ENCODE measurements around the gene ODF2. TPM values are rescaled to one million over a fixed set of nuclear protein-coding genes. Genes with fewer than 3 reads are reported as not detected.

Gene ODF2
- total and polyA plus RNA-seq, 2 of the 8 experiments (the other 6 are each of a cell fraction or from before 2014, with no cell fraction given), result 5.6 to 17.9 TPM

GRCh38 chr9:128406848-128407391 is 48.9 kb upstream of the ODF2 start:
- peaks cover 15 to 41% (median 20%) of the 10 kb centered on the region in 4 experiments for H3K4me1 ChIP-seq (replicated peaks in 1 of 4; ENCODE audit: control insufficient read depth in 3 of 4, insufficient read depth in 4 of 4, low read length in 3 of 4)
- POLR2A ChIA-PET (ENCODE audit: partially characterized antibody), result interaction anchor here (0.6 to 4.8 kb wide), 8 partner anchors 10 to 68 kb away, joined by 3 to 27 read pairs (median 4); partner anchors contain the start of gene URM1
- H2AFZ ChIP-seq (ENCODE audit: low read length), result no peak overlapping the region
- 0 out of 2 replicates have a peak overlapping the region, but pooled peaks have one; percentile 6 for H2BK12ac ChIP-seq (ENCODE audit: low read depth, low read length)
- no peak overlapping the region for H2AK5ac ChIP-seq (ENCODE audit: low read depth, low read length)
- H3K4me3 ChIP-seq (ENCODE audit: extremely low read depth in 1 of 4, insufficient read depth in 2 of 4, low read depth in 3 of 4, low read length in 4 of 4), result no peak overlapping the region
- TF ChIP-seq TEAD4 (IDR thresholded peaks at IDR 0.05; ENCODE audit: low read depth, low read length) (0 out of 2 replicates have a peak, but pooled peaks have one; percentile 61), KDM1A (IDR thresholded peaks at IDR 0.05; ENCODE audit: borderline replicate concordance, low read length) (peak; percentile 48; the same call in 1 of the 2 replicates)
- TF ChIP-seq, protein P1, sequence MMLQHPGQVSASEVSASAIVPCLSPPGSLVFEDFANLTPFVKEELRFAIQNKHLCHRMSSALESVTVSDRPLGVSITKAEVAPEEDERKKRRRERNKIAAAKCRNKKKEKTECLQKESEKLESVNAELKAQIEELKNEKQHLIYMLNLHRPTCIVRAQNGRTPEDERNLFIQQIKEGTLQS (IDR thresholded peaks at IDR 0.05; ENCODE audit: insufficient read depth, low read depth, low read length), result no peak
- H3K56ac ChIP-seq (replicated peaks; ENCODE audit: insufficient read length, low read depth, low read length), result no peak overlapping the region
- peaks cover 0 to 3% of the 10 kb centered on the region in 2 experiments; a peak in 1 of 4 replicates for H3K9me3 ChIP-seq (ENCODE audit: insufficient read depth in 2 of 2, low read depth in 1 of 2, low read length in 1 of 2)
- CTCF ChIA-PET (ENCODE audit: partially characterized antibody), result interaction anchor here (1.3 to 15.7 kb wide), 9 partner anchors 10 to 112 kb away, joined by 4 to 544 read pairs (median 5); partner anchors contain the start of gene URM1
- FAIRE-seq (no peak), DNase-seq (ENCODE audit: low read depth in 1 of 2, low spot score in 2 of 2) (no peak)
- peaks cover 0 to 1% of the 10 kb centered on the region in 2 experiments for H4K20me1 ChIP-seq (replicated peaks in 1 of 2; ENCODE audit: control insufficient read depth in 1 of 2, insufficient read depth in 2 of 2, low read length in 2 of 2)
- no peaks in the 10 kb centered on the region for H3K79me2 ChIP-seq (ENCODE audit: control insufficient read depth in 1 of 2, insufficient read depth in 2 of 2, low read length in 2 of 2)
- H3K23me2 ChIP-seq (ENCODE audit: low read depth, low read length), result no peaks in the 10 kb centered on the region
- H4K91ac ChIP-seq (replicated peaks; ENCODE audit: insufficient read length, low read length), result no peak overlapping the region
- H2BK20ac ChIP-seq (ENCODE audit: low read length), result no peak overlapping the region
- H3K4me2 ChIP-seq (ENCODE audit: insufficient read depth in 1 of 2, low read depth in 2 of 2, low read length in 2 of 2), result no peak overlapping the region
- no peak overlapping the region for H3K4ac ChIP-seq (replicated peaks; ENCODE audit: insufficient read length, low read depth, low read length)
- H3K27me3 ChIP-seq (replicated peaks in 1 of 4; ENCODE audit: control insufficient read depth in 3 of 4, extremely low read depth in 1 of 4, insufficient read depth in 3 of 4, low read length in 3 of 4), result peaks cover 77 to 97% (median 90%) of the 10 kb centered on the region in 4 experiments
- no peak overlapping the region for H3K14ac ChIP-seq (ENCODE audit: insufficient read length)
- H3K36me3 ChIP-seq (ENCODE audit: control insufficient read depth in 2 of 4, insufficient read depth in 4 of 4, low read length in 3 of 4), result no peaks in the 10 kb centered on the region
- no peak overlapping the region for H3K27ac ChIP-seq (ENCODE audit: low read depth, low read length)
- H3K18ac ChIP-seq (ENCODE audit: extremely low read depth, low read length), result no peak overlapping the region
- no peak overlapping the region for H3K9ac ChIP-seq (replicated peaks in 1 of 4; ENCODE audit: extremely low read depth in 1 of 4, low read depth in 3 of 4, low read length in 3 of 4)
- 90% methylated on average over 9 of the region's 9 CpGs; no CpG with 5 or more reads in 1 of the 2 experiments for WGBS, 2 experiments (ENCODE audit: extremely low coverage in 1 of 2, insufficient coverage in 1 of 2, insufficient read length in 1 of 2, insufficient replicate concordance in 2 of 2, low coverage in 1 of 2, low lambda C conversion rate in 2 of 2, missing lambda C conversion rate in 1 of 2)
- no peak overlapping the region for H3K23ac ChIP-seq (ENCODE audit: insufficient read length)
- H4K8ac ChIP-seq (ENCODE audit: extremely low read depth, insufficient read depth, low read length), result no peak overlapping the region
- no peak overlapping the region for H4K5ac ChIP-seq (ENCODE audit: insufficient read length, low read depth, low read length)
- no peak overlapping the region for H2BK120ac ChIP-seq (replicated peaks; ENCODE audit: low read depth, low read length)
- H3K79me1 ChIP-seq (ENCODE audit: low read depth, low read length), result no peaks in the 10 kb centered on the region
- no peak overlapping the region for H2BK5ac ChIP-seq (ENCODE audit: low read depth, low read length)
- no peak overlapping the region; the same call in 1 of the 2 replicates for H2BK15ac ChIP-seq (ENCODE audit: low read length)

Measured in H1 (cell line).